Measurements from ENCODE around the gene PLD2. TPM values are rescaled to one million over a fixed set of nuclear protein-coding genes. Genes with fewer than 3 reads are reported as not detected.
"Not testable (repeated sequence)": the region's sequence is repeated elsewhere in the genome, so short reads cannot be mapped to it uniquely, and the experiment has no call there.

The PLD2 gene
- total and polyA plus RNA-seq, 9 of the 15 experiments (the other 6 are each of a cell fraction or from before 2014, with no cell fraction given): 0.20 to 7.5 (median 3.3) TPM

DNA sequence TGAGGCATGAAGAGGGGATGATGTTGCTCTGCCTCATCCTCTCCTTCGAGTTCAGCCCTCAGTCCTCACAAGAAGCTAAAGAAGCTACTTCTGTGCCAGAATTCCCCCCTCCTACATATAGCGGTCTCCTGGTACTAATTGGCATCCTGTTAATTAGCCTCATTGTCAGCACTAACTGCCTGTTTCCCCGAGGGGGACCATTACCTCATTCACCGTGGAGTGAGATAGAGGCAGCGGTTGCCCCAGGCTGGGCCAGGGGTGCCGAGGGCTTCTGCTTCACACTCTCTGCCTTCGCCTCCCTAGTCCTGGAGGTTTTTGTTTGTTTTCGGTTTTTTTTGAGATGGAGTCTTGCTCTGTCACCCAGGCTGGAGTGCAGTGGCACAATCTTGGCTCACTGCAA is 20.4 kb downstream of the PLD2 start (continued):
- no peak for TF ChIP-seq ZNF561 (CRISPR knock-in tag; conservative IDR thresholded peaks at IDR 0.05)
- no peak for TF ChIP-seq ZNF707 (CRISPR knock-in tag; conservative IDR thresholded peaks at IDR 0.05)
- TF ChIP-seq, protein P1, sequence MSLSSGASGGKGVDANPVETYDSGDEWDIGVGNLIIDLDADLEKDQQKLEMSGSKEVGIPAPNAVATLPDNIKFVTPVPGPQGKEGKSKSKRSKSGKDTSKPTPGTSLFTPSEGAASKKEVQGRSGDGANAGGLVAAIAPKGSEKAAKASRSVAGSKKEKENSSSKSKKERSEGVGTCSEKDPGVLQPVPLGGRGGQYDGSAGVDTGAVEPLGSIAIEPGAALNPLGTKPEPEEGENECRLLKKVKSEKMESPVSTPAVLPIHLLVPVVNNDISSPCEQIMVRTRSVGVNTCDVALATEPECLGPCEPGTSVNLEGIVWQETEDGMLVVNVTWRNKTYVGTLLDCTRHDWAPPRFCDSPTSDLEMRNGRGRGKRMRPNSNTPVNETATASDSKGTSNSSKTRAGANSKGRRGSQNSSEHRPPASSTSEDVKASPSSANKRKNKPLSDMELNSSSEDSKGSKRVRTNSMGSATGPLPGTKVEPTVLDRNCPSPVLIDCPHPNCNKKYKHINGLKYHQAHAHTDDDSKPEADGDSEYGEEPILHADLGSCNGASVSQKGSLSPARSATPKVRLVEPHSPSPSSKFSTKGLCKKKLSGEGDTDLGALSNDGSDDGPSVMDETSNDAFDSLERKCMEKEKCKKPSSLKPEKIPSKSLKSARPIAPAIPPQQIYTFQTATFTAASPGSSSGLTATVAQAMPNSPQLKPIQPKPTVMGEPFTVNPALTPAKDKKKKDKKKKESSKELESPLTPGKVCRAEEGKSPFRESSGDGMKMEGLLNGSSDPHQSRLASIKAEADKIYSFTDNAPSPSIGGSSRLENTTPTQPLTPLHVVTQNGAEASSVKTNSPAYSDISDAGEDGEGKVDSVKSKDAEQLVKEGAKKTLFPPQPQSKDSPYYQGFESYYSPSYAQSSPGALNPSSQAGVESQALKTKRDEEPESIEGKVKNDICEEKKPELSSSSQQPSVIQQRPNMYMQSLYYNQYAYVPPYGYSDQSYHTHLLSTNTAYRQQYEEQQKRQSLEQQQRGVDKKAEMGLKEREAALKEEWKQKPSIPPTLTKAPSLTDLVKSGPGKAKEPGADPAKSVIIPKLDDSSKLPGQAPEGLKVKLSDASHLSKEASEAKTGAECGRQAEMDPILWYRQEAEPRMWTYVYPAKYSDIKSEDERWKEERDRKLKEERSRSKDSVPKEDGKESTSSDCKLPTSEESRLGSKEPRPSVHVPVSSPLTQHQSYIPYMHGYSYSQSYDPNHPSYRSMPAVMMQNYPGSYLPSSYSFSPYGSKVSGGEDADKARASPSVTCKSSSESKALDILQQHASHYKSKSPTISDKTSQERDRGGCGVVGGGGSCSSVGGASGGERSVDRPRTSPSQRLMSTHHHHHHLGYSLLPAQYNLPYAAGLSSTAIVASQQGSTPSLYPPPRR (CRISPR knock-in tag; IDR thresholded peaks at IDR 0.05; ENCODE audit: borderline replicate concordance): no peak
- no peak for TF ChIP-seq ZNF76 (CRISPR knock-in tag; IDR thresholded peaks at IDR 0.05; ENCODE audit: borderline replicate concordance)

DNA sequence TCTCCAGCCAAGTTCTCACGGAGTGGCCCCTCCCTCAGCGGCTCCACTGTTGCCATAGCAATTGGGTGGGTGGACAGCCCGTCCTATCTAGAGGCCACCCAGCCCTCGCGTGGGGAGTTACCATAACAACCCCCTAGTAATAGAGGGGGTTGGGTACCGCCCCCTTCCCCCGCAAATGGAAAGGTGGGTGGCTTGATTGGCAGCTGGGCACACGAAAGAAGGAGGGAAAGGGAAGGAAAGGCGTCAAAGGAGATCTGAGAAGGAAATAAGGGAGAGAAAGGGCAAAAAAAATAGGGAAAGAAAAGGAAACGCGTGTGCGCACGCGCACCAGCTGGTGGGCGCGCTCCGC is 25.9 kb downstream of the PLD2 start:
- 0% methylated on average over 2 of the region's 17 CpGs for WGBS (ENCODE audit: insufficient coverage, low coverage, missing lambda C conversion rate)
- H3K9me3 ChIP-seq (replicated peaks; ENCODE audit: control insufficient read depth, insufficient read depth, low read depth, low read length); CTCF ChIA-PET (ENCODE audit: low intra/inter-chr PET ratio): not testable (repeated sequence)
- TF ChIP-seq, protein P2, sequence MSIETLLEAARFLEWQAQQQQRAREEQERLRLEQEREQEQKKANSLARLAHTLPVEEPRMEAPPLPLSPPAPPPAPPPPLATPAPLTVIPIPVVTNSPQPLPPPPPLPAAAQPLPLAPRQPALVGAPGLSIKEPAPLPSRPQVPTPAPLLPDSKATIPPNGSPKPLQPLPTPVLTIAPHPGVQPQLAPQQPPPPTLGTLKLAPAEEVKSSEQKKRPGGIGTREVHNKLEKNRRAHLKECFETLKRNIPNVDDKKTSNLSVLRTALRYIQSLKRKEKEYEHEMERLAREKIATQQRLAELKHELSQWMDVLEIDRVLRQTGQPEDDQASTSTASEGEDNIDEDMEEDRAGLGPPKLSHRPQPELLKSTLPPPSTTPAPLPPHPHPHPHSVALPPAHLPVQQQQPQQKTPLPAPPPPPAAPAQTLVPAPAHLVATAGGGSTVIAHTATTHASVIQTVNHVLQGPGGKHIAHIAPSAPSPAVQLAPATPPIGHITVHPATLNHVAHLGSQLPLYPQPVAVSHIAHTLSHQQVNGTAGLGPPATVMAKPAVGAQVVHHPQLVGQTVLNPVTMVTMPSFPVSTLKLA (conservative IDR thresholded peaks at IDR 0.05): peak; percentile 48 to 69; a peak in 3 of 4 replicates
- TF ChIP-seq, protein P3, sequence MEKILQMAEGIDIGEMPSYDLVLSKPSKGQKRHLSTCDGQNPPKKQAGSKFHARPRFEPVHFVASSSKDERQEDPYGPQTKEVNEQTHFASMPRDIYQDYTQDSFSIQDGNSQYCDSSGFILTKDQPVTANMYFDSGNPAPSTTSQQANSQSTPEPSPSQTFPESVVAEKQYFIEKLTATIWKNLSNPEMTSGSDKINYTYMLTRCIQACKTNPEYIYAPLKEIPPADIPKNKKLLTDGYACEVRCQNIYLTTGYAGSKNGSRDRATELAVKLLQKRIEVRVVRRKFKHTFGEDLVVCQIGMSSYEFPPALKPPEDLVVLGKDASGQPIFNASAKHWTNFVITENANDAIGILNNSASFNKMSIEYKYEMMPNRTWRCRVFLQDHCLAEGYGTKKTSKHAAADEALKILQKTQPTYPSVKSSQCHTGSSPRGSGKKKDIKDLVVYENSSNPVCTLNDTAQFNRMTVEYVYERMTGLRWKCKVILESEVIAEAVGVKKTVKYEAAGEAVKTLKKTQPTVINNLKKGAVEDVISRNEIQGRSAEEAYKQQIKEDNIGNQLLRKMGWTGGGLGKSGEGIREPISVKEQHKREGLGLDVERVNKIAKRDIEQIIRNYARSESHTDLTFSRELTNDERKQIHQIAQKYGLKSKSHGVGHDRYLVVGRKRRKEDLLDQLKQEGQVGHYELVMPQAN (IDR thresholded peaks at IDR 0.05; ENCODE audit: borderline replicate concordance): 0 out of 2 replicates have a peak, but pooled peaks have one; percentile 47

More for the DNA sequence above, 25.9 kb downstream of the PLD2 start:
- FAIRE-seq; H3K36me3 ChIP-seq (ENCODE audit: control insufficient read depth, insufficient read depth, low read length); POLR2A ChIA-PET; in situ Hi-C loops (cut with MboI); ATAC-seq; H4K20me1 ChIP-seq (replicated peaks; ENCODE audit: control insufficient read depth, insufficient read depth, low read length); BruUV-seq (replicated peaks); H3K9me1 ChIP-seq (ENCODE audit: control insufficient read depth, insufficient read depth, low read length); H3K27me3 ChIP-seq (ENCODE audit: control insufficient read depth in 2 of 2, insufficient read depth in 2 of 2, low read length in 2 of 2); DNase-seq (ENCODE audit: extremely low read depth in 1 of 4, low spot score in 3 of 4): not testable (repeated sequence)
- H3K27ac ChIP-seq (ENCODE audit: extremely low read depth, low read depth, low read length): peak overlapping the region; percentile 69
- peak overlapping the region; percentile 94 for H3K4me2 ChIP-seq (ENCODE audit: insufficient read depth, low read length)
- peak overlapping the region; percentile 61 to 93 for H3K9ac ChIP-seq (ENCODE audit: insufficient read depth in 1 of 2, low read depth in 2 of 2, low read length in 2 of 2)
- intact Hi-C loops (cut with micrococcal nuclease): loop anchor here (1.0 kb wide), 1 partner anchor 37 kb away; the partner anchor contains the start of gene PSMB6
- H3K4me3 ChIP-seq: peak overlapping the region; percentile 81
- H3K4me1 ChIP-seq (replicated peaks in 1 of 2; ENCODE audit: control insufficient read depth in 2 of 2, insufficient read depth in 2 of 2, low read length in 2 of 2): peaks cover 19 to 35% of the 10 kb centered on the region in 2 experiments; a peak in 4 of 5 replicates
- H2AFZ ChIP-seq (ENCODE audit: low read depth, low read length): peak overlapping the region; percentile 77
- H3K79me2 ChIP-seq (ENCODE audit: control insufficient read depth, insufficient read depth, low read length): peaks cover 45% of the 10 kb centered on the region
